HG03039 (cell line): ENCODE results near the gene RPP38.

Experiments used
- ATAC-seq: cut with Tn5 transposase; IDR thresholded peaks from one replicate; pipeline ENCODE4 v1.9.1; 2021; ENCODE audit warnings: mild to moderate bottlenecking, moderate library complexity; ENCODE audit not compliant: unreplicated experiment

The RPP38 gene

DNA sequence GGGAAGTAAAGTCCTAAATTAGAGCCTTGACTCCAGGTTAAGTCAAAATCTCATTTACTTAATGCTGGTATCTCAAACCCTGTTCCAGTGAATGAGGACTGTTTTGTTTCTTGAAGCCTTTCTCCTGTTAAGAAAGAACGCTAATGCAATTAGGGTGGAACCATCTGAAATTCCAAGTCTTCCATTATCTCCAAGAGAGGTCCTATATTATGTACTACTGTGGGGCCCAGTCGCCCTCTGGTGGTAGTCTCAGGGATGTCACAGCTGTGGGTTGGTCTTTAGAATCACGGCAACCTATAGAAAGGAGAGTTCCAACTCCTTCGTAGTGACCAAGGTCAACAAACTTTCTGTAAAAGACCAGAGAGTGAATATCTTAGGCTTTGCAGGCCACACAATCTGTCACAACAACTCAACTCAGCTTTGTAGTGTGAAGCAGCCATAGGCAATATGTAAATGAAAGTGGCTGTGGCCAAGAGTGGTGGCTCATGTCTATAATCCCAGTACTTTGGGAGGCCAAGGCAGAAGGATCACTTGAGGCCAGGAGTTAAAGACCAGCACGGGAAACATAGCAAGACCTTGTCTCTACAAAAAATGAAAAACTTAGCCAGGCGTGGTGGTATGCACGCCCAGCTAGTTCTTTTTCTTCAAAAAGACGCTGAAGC is 9.3 kb downstream of the RPP38 start:
- peak; percentile 73 for ATAC-seq

GRCh38 chr10:15112657-15113056 is 15.5 kb downstream of the RPP38 start:
- ATAC-seq = no peak

GRCh38 chr10:15113766-15114165 is 16.6 kb downstream of the RPP38 start:
- ATAC-seq = no peak

- no peak for ATAC-seq
Measured at GRCh38 chr10:15116225-15116624, 19.1 kb downstream of the RPP38 start.

DNA sequence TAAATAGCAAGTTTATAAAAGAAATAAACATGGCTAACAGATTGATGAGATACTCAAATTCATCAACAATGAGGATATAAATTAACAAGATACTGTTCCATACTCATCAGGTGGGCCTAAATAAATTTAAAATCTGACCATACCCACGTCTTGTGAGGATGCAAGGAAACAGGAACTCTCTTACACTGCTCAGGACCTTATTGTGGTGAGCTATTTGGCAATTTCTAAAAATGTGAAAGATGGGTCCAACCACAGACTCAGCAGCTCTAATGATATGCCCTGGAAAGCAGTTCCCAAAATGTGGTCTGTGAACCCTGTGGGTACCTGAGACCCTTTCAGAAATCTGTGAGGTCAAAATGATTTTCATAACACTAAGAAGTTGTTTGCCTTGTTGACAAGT is 21.5 kb downstream of the RPP38 start:
- no peak for ATAC-seq

GRCh38 chr10:15120523-15120922 is 23.4 kb downstream of the RPP38 start:
- ATAC-seq = no peak

GRCh38 chr10:15121707-15122106 is 24.6 kb downstream of the RPP38 start:
- ATAC-seq = no peak

DNA sequence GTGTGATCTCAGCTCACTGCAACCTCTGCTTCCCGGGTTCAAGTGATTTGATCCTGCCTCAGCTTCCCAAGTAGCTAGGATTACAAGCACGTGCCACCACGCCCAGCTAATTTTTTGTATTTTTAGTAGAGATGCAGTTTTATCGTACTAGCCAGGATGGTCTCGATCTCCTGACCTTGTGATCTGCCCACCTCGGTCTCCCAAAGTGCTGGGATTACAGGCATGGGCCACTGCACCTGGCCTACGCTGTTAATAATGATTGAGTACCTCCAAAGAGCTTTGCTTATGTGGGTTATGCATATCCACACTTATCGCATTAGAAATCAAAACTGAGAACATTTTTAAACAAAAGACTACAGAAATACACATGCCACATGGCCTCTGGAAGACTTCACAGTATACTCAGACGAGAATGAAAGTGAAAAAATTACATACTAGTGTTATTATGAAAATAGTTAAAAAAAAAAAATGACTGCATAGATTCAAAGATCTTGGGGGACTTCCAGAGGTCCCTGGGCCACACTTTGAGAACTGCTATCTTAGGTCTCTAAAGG is 25.4 kb downstream of the RPP38 start:
- ATAC-seq = peak; percentile 80

DNA sequence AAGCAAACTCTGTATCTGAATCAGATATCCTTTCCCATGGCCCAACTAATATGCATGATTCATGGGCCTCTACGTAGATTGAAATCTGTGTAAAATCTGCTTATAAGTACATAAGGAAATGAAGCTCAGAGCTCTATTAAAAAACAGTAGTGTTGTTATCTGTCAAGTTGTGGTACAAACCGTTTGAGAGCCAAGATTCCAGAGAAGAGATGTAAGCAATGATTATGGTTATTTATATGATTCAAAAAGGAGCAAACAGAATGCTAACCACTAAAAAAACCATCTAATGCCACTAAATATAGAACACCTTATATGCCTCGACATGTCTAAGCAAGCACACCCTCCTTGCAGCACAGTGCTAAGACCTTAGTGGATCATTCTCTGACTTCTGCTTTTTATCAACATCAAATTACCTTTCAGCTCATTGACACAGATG is 26.6 kb downstream of the RPP38 start:
- ATAC-seq = no peak

GRCh38 chr10:15124190-15124589 is 27.0 kb downstream of the RPP38 start:
- no peak for ATAC-seq

DNA sequence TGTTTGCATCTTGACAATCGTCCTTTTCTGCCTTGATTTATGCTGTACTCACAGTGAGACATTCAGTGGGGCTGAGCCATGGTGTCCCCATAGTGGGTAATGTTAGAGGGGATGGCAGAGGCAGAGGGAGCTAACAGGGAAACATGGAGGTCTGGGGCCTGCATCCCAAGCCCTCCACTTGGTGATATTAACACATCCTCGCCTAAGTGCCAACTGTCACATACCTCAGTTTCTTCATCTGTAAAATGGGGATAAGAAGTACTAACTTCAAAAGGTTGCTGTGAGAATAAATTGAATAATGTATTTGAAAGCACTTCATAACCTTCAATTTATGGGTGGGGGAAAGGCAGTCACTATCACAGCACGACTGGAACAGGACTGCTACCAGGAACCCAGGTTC is 27.8 kb downstream of the RPP38 start:
- ATAC-seq = no peak

- ATAC-seq = no peak
Measured at GRCh38 chr10:15131330-15131729, 34.2 kb downstream of the RPP38 start.

GRCh38 chr10:15136129-15137035 is 39.2 kb downstream of the RPP38 start:
- no peak for ATAC-seq

DNA sequence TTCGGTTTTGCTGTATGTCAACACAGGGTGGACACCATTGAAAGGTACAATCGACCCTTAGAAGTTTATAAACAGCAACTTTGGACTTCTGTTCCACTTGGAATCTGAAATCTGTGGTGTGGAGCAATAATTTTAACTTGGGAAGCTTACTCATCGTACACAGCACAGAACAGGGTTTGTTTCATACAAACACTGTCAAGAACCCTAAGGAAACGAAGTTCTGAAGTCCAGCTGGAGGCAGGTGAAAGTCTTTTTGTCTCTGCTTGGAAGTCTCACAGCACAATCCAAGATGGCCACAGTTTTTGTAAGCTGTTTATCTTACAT is 39.8 kb downstream of the RPP38 start:
- no peak for ATAC-seq

DNA sequence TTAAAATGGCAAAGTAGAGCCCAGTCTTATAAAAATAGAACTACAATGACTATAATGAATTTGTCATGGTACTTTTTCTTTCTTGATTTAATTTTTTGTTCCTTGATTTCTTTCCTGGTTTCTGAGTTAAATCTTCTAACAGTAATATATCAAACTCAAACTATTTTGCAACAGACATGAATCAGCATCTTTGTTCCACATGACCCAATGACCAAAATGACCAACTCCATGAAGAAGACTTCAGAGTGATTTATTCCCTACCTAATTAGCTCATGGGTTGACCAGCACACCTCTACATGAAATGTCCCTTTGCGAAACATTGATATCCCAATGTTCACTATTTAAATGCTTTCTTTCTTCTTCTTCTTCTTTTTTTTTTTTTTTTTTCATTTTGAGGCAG is 40.5 kb downstream of the RPP38 start:
- ATAC-seq = no peak

DNA sequence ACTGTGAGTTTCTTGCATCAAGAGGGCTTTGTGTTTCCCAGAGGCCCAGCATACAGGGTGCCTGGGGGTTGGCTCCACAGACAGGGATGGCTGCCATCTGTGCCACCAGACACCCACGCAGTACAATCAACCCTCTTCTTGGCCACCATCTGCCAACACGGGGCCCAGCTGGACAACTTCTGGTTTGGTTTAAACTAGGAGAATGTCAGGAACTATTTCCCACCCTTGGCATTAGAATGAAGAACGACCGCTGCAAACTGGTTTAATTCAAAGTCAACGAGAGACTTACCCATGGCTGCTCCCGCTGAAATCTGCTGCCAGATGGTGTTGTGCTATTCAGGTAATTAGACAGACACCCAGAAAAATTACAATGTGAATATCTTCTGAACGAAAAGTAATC is 43.5 kb downstream of the RPP38 start:
- ATAC-seq = no peak

GRCh38 chr10:15141136-15142054 is 44.2 kb downstream of the RPP38 start:
- ATAC-seq = peak; percentile 77

- no peak for ATAC-seq
Measured at GRCh38 chr10:15144788-15145187, 47.6 kb downstream of the RPP38 start.

DNA sequence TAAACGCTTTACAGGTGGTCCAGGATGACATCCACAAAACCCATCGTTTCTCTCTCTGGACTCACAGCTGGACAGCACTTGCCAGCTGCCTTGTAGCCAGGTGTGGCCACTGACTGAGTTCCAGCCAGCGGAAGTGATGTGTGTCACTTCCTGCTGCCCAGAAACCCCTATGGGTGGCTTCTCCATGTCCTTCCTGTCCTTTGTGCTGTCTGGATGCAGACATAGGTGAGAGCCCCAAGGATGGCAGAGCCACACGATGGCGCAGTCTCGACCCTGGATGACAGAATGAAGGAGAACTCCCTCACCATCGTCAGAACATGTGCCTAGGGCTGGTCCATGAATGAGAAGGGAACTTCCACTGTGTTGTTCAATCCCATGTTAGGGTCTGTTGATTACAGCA is 49.2 kb downstream of the RPP38 start:
- ATAC-seq = no peak

DNA sequence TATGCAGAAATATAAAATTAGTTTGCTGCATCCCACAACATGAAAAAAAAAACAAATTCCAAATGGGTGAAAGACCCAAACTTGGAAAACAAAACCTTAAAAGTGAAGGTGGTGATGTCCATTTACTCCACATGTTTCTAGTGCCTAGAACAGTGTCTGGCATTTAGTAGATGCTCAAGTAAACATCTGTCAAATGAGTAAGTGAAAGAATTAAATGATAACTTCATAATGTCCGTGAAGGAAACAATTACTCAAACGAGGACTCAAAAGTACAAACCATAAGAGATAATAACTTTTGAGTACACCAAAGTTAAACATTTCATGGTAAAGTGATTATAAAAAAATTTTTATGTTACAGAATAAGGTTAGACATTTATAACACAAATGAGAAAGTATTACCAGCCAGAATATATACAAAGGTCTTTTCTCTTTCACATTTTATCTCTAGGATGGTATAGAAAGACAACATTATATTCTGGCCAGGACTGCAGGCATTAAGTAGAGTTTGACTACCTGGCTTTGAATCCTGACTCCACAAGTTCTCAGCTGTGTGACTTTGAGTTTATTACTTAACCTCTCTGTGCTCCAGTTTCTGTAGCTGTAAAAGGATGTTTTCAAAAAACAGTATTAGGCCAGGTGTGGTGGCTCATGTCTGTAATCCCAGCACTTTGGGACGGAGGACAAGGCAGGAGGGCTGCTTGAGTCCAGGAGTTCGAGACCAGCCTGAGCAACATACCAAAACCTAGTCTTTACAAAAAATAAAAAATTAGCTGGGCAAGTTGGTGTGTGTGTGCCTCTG is 50.6 kb downstream of the RPP38 start:
- no peak for ATAC-seq
